Stomach smooth muscle (tissue), 2 donors: ENCODE measurements around the gene PPP4R3B.

ENCODE experiments used
- H3K27ac ChIP-seq: one replicate; pipeline ENCODE4 v1.7.0; 2013; ENCODE audit warnings: mild to moderate bottlenecking, low read length, inconsistent platforms
- H3K27me3 ChIP-seq, 2 donors: one replicate each; pipeline ENCODE4 v1.7.0; 2013; ENCODE audit warnings: low read length in 2 of 2; ENCODE audit not compliant: insufficient read depth in 2 of 2, control insufficient read depth in 1 of 2
- H3K36me3 ChIP-seq, 2 donors: one replicate each; pipeline ENCODE4 v1.7.0; 2013; ENCODE audit warnings: low read length in 2 of 2; ENCODE audit not compliant: control insufficient read depth in 2 of 2, insufficient read depth in 2 of 2
- H3K4me1 ChIP-seq: one replicate; pipeline ENCODE4 v1.7.0; 2013; ENCODE audit warnings: low read length; ENCODE audit not compliant: control insufficient read depth, insufficient read depth
- H3K4me3 ChIP-seq, 2 donors: one replicate each; pipeline ENCODE4 v1.7.0; 2013; ENCODE audit warnings: low read length in 2 of 2
- H3K9ac ChIP-seq, 2 donors: one replicate each; pipeline ENCODE4 v1.7.0; 2013; ENCODE audit warnings: low read length in 2 of 2, mild to moderate bottlenecking in 1 of 2
- H3K9me3 ChIP-seq, 2 donors: one replicate each; pipeline ENCODE4 v1.7.0; 2013; ENCODE audit warnings: low read length in 2 of 2; ENCODE audit not compliant: control insufficient read depth in 2 of 2
- donor health status: healthy.
- donor health status: Pancreatic carcinoma.

Gene PPP4R3B

DNA sequence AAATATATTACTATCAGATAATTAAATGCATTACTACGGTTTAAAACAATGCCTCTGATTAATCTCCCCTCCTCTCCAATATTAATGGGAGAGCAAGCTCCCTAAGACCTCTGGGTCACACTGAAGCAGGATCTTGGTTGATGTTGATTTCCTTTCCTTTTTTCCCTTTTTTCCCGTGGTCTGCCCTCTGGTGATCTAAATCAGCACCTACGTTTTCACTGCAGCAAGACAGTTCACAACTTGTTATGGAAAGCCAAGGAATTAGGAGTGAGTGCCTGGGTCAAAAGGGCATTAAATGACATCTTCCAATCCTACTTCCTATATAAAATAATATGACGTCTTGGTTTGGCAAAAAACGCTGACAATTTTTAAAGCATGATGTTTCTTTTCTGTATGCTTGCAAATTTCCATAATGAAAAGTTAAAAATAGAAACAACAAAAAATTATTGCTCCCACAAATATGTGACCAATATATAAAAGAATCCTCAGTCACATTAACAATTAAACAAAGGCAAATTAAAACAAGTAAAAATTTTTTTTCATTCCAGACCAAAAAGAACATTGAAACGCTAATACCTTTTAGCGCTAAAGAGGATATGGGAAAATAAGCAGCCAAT lies 105.8 kb downstream of the PPP4R3B start:
- Histone ChIP-seq H3K36me3 (no peaks in the 10 kb centered on the region), H3K4me1 (no peaks in the 10 kb centered on the region), H3K27ac (no peak overlapping the region), H3K9ac (no peak overlapping the region), H3K9me3 (no peaks in the 10 kb centered on the region), H3K4me3 (no peak overlapping the region), H3K27me3 (no peaks in the 10 kb centered on the region)

DNA sequence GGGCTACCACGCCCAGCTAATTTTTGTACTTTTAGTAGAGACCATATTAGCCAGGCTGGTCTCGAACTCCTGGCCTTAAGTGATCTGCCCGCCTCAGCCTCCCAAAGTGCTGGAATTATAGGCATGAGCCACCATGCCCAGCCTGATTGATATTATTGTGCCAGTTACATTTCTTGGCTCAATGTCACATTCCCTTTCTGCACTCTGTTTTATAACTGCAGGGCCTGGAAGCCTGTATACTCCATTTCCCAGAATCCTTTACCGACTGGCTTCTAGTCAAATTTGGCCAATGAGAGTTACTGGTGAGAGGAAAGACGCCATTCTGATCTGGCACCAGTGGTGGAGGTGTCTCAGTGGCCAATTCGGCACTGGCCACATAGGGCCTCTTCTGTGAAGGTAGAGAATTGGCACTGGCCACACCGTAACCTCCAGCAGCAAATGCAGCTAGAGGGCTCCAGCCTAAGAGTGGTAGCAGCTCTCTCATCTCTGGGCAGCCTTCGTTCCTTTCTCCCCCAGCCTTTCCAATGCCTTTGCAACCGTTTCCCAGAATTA lies 114.8 kb downstream of the PPP4R3B start:
- H3K9ac ChIP-seq = no peak overlapping the region
- H3K9me3 ChIP-seq = no peaks in the 10 kb centered on the region
- no peaks in the 10 kb centered on the region for H3K4me1 ChIP-seq
- no peak overlapping the region for H3K4me3 ChIP-seq
- H3K27me3 ChIP-seq = no peaks in the 10 kb centered on the region
- H3K27ac ChIP-seq = no peak overlapping the region
- no peaks in the 10 kb centered on the region for H3K36me3 ChIP-seq

DNA sequence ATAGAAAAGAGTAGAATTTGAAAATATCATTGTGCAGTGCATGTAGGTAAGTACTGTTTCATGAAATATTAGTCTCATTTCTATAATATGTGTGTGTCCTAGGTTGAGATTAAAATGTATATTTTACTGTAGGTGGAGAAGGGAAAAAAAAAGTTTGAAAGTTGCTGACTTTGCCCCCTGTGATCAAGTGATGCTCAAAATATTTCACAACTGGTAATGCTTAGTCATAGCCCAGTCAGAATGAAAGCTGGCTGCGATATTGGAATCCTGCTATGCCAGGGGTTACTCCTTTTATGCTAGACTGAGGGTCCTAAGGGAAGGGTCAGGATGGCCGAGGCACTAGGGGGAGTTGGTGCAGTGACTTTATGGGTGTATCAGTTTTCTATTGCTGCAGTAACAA lies 117.4 kb downstream of the PPP4R3B start:
- Histone ChIP-seq H3K4me1 (no peaks in the 10 kb centered on the region), H3K9me3 (no peaks in the 10 kb centered on the region), H3K27ac (no peak overlapping the region), H3K27me3 (no peaks in the 10 kb centered on the region), H3K36me3 (no peaks in the 10 kb centered on the region), H3K9ac (no peak overlapping the region), H3K4me3 (no peak overlapping the region)

DNA sequence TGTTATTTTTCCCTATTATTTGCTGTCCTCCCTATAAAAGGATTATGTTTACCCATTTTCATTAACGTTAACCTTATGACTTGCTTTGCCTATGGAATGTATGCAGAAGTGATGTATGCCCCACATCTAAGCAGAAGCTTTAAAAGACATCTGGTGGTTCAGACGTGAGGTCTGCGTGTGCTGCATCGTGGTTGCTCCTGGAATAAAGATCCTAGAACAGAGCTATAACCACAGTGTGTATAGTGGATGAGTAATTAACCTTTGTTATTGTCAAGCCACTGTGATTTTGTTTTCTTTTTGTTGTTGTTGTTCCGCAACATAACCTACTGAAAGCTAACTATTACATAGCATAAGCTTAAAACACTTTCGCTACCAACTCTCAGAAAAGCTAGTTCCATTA lies 118.8 kb downstream of the PPP4R3B start:
- no peak overlapping the region for H3K27ac ChIP-seq
- H3K4me3 ChIP-seq = no peak overlapping the region
- no peak overlapping the region for H3K9ac ChIP-seq
- H3K4me1 ChIP-seq = no peaks in the 10 kb centered on the region
- no peaks in the 10 kb centered on the region for H3K27me3 ChIP-seq
- H3K9me3 ChIP-seq = no peaks in the 10 kb centered on the region
- no peaks in the 10 kb centered on the region for H3K36me3 ChIP-seq
